ENCODE measurements around the gene SIN3A.

The SIN3A gene

GRCh38 chr15:75325922-75326321 lies 125.6 kb downstream of the SIN3A start:
- no peak overlapping the region for H3K27ac ChIP-seq
- TF ChIP-seq ZFX (IDR thresholded peaks at IDR 0.05; ENCODE audit: borderline replicate concordance): no peak
- TF ChIP-seq, protein P1, sequence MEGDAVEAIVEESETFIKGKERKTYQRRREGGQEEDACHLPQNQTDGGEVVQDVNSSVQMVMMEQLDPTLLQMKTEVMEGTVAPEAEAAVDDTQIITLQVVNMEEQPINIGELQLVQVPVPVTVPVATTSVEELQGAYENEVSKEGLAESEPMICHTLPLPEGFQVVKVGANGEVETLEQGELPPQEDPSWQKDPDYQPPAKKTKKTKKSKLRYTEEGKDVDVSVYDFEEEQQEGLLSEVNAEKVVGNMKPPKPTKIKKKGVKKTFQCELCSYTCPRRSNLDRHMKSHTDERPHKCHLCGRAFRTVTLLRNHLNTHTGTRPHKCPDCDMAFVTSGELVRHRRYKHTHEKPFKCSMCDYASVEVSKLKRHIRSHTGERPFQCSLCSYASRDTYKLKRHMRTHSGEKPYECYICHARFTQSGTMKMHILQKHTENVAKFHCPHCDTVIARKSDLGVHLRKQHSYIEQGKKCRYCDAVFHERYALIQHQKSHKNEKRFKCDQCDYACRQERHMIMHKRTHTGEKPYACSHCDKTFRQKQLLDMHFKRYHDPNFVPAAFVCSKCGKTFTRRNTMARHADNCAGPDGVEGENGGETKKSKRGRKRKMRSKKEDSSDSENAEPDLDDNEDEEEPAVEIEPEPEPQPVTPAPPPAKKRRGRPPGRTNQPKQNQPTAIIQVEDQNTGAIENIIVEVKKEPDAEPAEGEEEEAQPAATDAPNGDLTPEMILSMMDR (IDR thresholded peaks at IDR 0.05): no peak

DNA sequence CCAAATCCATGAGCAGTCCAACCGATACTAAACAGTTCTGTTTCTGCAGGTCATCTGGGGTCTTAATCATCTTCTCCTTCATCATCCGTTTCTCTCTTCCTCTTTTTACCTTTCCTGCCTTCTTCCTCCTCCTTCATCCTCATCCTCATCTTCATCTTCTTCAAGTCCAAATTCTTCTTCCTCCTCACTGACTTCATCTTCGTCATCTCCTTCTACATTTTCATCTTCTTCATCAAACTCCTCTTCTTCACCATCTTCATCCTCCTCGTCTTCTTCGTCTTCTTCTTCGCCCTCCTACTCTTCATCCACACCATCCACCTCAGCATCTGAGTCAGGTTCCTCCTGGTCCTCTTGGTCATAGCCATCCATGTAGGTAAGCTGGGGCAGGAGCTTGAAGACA lies 129.8 kb downstream of the SIN3A start:
- no peak overlapping the region for H3K27ac ChIP-seq
- TF ChIP-seq, protein P1 (IDR thresholded peaks at IDR 0.05): no peak
- no peak for TF ChIP-seq ZFX (IDR thresholded peaks at IDR 0.05; ENCODE audit: borderline replicate concordance)
